ENCODE data around the gene ZNF341. TPM values are rescaled to one million over a fixed set of nuclear protein-coding genes. Genes with fewer than 3 reads are reported as not detected.

Gene ZNF341
- total and polyA plus RNA-seq, 2 of the 8 experiments (the other 6 are each of a cell fraction or from before 2014, with no cell fraction given): 5.8 to 6.4 TPM

DNA sequence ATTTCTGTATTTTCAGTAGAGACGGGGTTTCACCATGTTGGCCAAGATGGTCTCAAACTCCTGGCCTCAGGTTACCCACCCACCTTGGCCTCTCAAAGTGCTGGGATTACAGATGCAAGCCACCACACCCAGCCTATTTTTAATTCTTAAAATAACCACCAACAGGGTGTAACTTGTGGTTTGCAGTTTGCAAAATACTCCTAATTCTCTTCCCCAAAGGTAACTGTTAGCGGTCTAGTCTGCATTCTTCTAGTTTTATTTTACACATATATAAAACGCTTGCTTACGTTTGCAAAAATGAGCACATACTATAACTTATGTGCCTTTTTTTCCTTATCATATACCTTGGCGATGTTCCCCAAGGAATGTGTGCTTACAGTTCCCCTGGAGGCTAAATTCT is 53.7 kb downstream of the ZNF341 start:
- POLR2A ChIA-PET (ENCODE audit: partially characterized antibody): no interaction called here
- Histone ChIP-seq H4K8ac (ENCODE audit: extremely low read depth, insufficient read depth, low read length) (no peak overlapping the region), H3K56ac (replicated peaks; ENCODE audit: insufficient read length, low read depth, low read length) (no peak overlapping the region), H3K27ac (ENCODE audit: low read depth, low read length) (no peak overlapping the region), H4K91ac (replicated peaks; ENCODE audit: insufficient read length, low read length) (no peak overlapping the region), H3K36me3 (ENCODE audit: control insufficient read depth in 2 of 4, insufficient read depth in 4 of 4, low read length in 3 of 4) (peaks cover 0 to 1% (median 0%) of the 10 kb centered on the region in 4 experiments; a peak in 1 of 8 replicates), H3K79me1 (ENCODE audit: low read depth, low read length) (no peaks in the 10 kb centered on the region), H4K20me1 (replicated peaks in 1 of 2; ENCODE audit: control insufficient read depth in 1 of 2, insufficient read depth in 2 of 2, low read length in 2 of 2) (no peaks in the 10 kb centered on the region), H2AK5ac (ENCODE audit: low read depth, low read length) (no peak overlapping the region), H3K9ac (replicated peaks in 1 of 4; ENCODE audit: extremely low read depth in 1 of 4, low read depth in 3 of 4, low read length in 3 of 4) (no peak overlapping the region), H3K4me2 (ENCODE audit: insufficient read depth in 1 of 2, low read depth in 2 of 2, low read length in 2 of 2) (no peak overlapping the region), H3K79me2 (ENCODE audit: control insufficient read depth in 1 of 2, insufficient read depth in 2 of 2, low read length in 2 of 2) (no peaks in the 10 kb centered on the region), H2BK120ac (replicated peaks; ENCODE audit: low read depth, low read length) (no peak overlapping the region), H2AFZ (ENCODE audit: low read length) (no peak overlapping the region), H3K18ac (ENCODE audit: extremely low read depth, low read length) (no peak overlapping the region), H2BK15ac (ENCODE audit: low read length) (no peak overlapping the region), H3K4ac (replicated peaks; ENCODE audit: insufficient read length, low read depth, low read length) (no peak overlapping the region), H4K5ac (ENCODE audit: insufficient read length, low read depth, low read length) (no peak overlapping the region), H2BK12ac (ENCODE audit: low read depth, low read length) (no peak overlapping the region), H3K23me2 (ENCODE audit: low read depth, low read length) (no peaks in the 10 kb centered on the region), H3K4me3 (ENCODE audit: extremely low read depth in 1 of 4, insufficient read depth in 2 of 4, low read depth in 3 of 4, low read length in 4 of 4) (no peak overlapping the region), H3K27me3 (replicated peaks in 1 of 4; ENCODE audit: control insufficient read depth in 3 of 4, extremely low read depth in 1 of 4, insufficient read depth in 3 of 4, low read length in 3 of 4) (no peaks in the 10 kb centered on the region), H2BK5ac (ENCODE audit: low read depth, low read length) (no peak overlapping the region), H2BK20ac (ENCODE audit: low read length) (no peak overlapping the region), H3K4me1 (replicated peaks in 1 of 4; ENCODE audit: control insufficient read depth in 3 of 4, insufficient read depth in 4 of 4, low read length in 3 of 4) (peaks cover 0 to 3% (median 1%) of the 10 kb centered on the region in 4 experiments; a peak in 3 of 7 replicates), H3K9me3 (ENCODE audit: insufficient read depth in 2 of 2, low read depth in 1 of 2, low read length in 1 of 2) (no peaks in the 10 kb centered on the region), H3K23ac (ENCODE audit: insufficient read length) (no peak overlapping the region), H3K14ac (ENCODE audit: insufficient read length) (no peak overlapping the region)
- WGBS, 2 experiments (ENCODE audit: extremely low coverage in 1 of 2, insufficient coverage in 1 of 2, insufficient read length in 1 of 2, insufficient replicate concordance in 2 of 2, low coverage in 1 of 2, low lambda C conversion rate in 2 of 2, missing lambda C conversion rate in 1 of 2): 87% methylated on average over 5 of the region's 5 CpGs; no CpG with 5 or more reads in 1 of the 2 experiments
- DNase-seq (ENCODE audit: low read depth in 1 of 2, low spot score in 2 of 2) (no peak), FAIRE-seq (no peak)
- no peak for TF ChIP-seq SIRT6 (IDR thresholded peaks at IDR 0.05; ENCODE audit: low read length)
- TF ChIP-seq RXRA (IDR thresholded peaks at IDR 0.05; ENCODE audit: insufficient read depth, low read depth, low read length): no peak
- TF ChIP-seq, protein P1, sequence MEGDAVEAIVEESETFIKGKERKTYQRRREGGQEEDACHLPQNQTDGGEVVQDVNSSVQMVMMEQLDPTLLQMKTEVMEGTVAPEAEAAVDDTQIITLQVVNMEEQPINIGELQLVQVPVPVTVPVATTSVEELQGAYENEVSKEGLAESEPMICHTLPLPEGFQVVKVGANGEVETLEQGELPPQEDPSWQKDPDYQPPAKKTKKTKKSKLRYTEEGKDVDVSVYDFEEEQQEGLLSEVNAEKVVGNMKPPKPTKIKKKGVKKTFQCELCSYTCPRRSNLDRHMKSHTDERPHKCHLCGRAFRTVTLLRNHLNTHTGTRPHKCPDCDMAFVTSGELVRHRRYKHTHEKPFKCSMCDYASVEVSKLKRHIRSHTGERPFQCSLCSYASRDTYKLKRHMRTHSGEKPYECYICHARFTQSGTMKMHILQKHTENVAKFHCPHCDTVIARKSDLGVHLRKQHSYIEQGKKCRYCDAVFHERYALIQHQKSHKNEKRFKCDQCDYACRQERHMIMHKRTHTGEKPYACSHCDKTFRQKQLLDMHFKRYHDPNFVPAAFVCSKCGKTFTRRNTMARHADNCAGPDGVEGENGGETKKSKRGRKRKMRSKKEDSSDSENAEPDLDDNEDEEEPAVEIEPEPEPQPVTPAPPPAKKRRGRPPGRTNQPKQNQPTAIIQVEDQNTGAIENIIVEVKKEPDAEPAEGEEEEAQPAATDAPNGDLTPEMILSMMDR (IDR thresholded peaks at IDR 0.05; ENCODE audit: control extremely low read depth in 1 of 3, insufficient read depth in 1 of 3, low read depth in 1 of 3, low read length in 3 of 3): no peak
- CTCF ChIA-PET (ENCODE audit: partially characterized antibody): no interaction called here

Measured in H1 (cell line).